CD14-positive monocyte (primary cell): ENCODE measurements around the gene IGF1R. TPM values are rescaled to one million over a fixed set of nuclear protein-coding genes. Genes with fewer than 3 reads are reported as not detected.

Source experiments
- DNase-seq, 3 donors: peaks; one replicate each; pipeline ENCODE4 v3.0.0-alpha.2; 2011 to 2022
- H2AFZ ChIP-seq: 2 replicates; pipeline ENCODE4 v1.6.0; 2012; ENCODE audit warnings: mild to moderate bottlenecking, low read depth, low read length, inconsistent platforms; ENCODE audit not compliant: insufficient read depth, poor library complexity, severe bottlenecking
- H3K27ac ChIP-seq, 2 donors: 1 replicate in 1 of 2; 2 replicates in 1 of 2; pipeline ENCODE4 v1.5.1; 2012 to 2013; ENCODE audit warnings: low read length in 2 of 2, control low read depth in 1 of 2, inconsistent platforms in 1 of 2, low read depth in 1 of 2, mild to moderate bottlenecking in 1 of 2
- H3K27me3 ChIP-seq, 2 donors: one replicate each; pipeline versions ENCODE4 v1.6.0 to v1.6.1; 2011 to 2013; ENCODE audit warnings: low read length in 2 of 2; ENCODE audit not compliant: control insufficient read depth in 2 of 2, insufficient read depth in 2 of 2
- H3K36me3 ChIP-seq, 2 donors: replicated peaks in 1 of 2; 1 replicate in 1 of 2; 2 replicates in 1 of 2; pipeline versions ENCODE4 v1.5.1 to v1.6.1; 2012 to 2013; ENCODE audit warnings: low read length in 2 of 2, control low read depth in 1 of 2, inconsistent platforms in 1 of 2, mild to moderate bottlenecking in 1 of 2; ENCODE audit not compliant: insufficient read depth in 2 of 2, control insufficient read depth in 1 of 2
- H3K4me1 ChIP-seq, 2 donors: 1 replicate in 1 of 2; 2 replicates in 1 of 2; pipeline versions ENCODE4 v1.5.1 to v1.6.1; 2012 to 2013; ENCODE audit warnings: low read length in 2 of 2, control low read depth in 1 of 2, inconsistent platforms in 1 of 2, mild to moderate bottlenecking in 1 of 2, moderate library complexity in 1 of 2; ENCODE audit not compliant: insufficient read depth in 2 of 2, control insufficient read depth in 1 of 2
- H3K4me2 ChIP-seq: replicated peaks from 2 replicates; pipeline ENCODE3; 2012; ENCODE audit warnings: low read length, moderate library complexity, mild to moderate bottlenecking; ENCODE audit not compliant: poor library complexity, severe bottlenecking; ENCODE audit errors: extremely low read depth
- H3K4me3 ChIP-seq, 3 experiments: fragments of 200-600 bp in 1 of 3; sonication (generic) in 1 of 3; replicated peaks in 1 of 3; 1 replicate in 2 of 3; 2 replicates in 1 of 3; pipeline ENCODE4 v1.5.1; 2011 to 2013; ENCODE audit warnings: low read length in 3 of 3, mild to moderate bottlenecking in 3 of 3, control low read depth in 2 of 3, low read depth in 2 of 3, inconsistent platforms in 1 of 3, moderate library complexity in 1 of 3
- H3K79me2 ChIP-seq: 2 replicates; pipeline ENCODE4 v1.6.0; 2012; ENCODE audit warnings: mild to moderate bottlenecking, control low read depth, inconsistent platforms, low read length, moderate library complexity; ENCODE audit not compliant: insufficient read depth
- H3K9ac ChIP-seq: 2 replicates; pipeline ENCODE4 v1.6.0; 2017; ENCODE audit warnings: low read length, mild to moderate bottlenecking; ENCODE audit not compliant: insufficient read depth, poor library complexity, severe bottlenecking
- H3K9me3 ChIP-seq, 2 donors: replicated peaks in 1 of 2; 1 replicate in 1 of 2; 2 replicates in 1 of 2; pipeline versions ENCODE4 v1.5.1 to v1.6.1; 2012 to 2013; ENCODE audit warnings: low read length in 2 of 2, control low read depth in 1 of 2; ENCODE audit not compliant: control insufficient read depth in 1 of 2, insufficient read depth in 1 of 2
- H4K20me1 ChIP-seq: 2 replicates; pipeline ENCODE4 v1.6.0; 2012; ENCODE audit warnings: mild to moderate bottlenecking, low read length, control low read depth, moderate library complexity; ENCODE audit not compliant: insufficient read depth
- H3K27ac Mint-ChIP-seq, 7 donors: one replicate each; pipeline ENCODE4 v1.8.0; 2020; ENCODE audit warnings: mild to moderate bottlenecking in 7 of 7, mixed read lengths in 7 of 7, moderate library complexity in 6 of 7, inconsistent platforms in 2 of 7
- H3K27me3 Mint-ChIP-seq, 3 donors: one replicate each; pipeline ENCODE4 v1.8.0; 2021 to 2022; ENCODE audit warnings: low read depth in 3 of 3, mild to moderate bottlenecking in 3 of 3, mixed read lengths in 3 of 3, moderate library complexity in 3 of 3, inconsistent platforms in 1 of 3
- H3K36me3 Mint-ChIP-seq, 2 donors: one replicate each; pipeline ENCODE4 v1.8.0; 2020; ENCODE audit warnings: mixed read lengths in 2 of 2, inconsistent platforms in 1 of 2, mild to moderate bottlenecking in 1 of 2
- H3K4me1 Mint-ChIP-seq: one replicate; pipeline ENCODE4 v1.8.0; 2020; ENCODE audit warnings: mild to moderate bottlenecking, mixed read lengths
- H3K4me3 Mint-ChIP-seq, 2 donors: one replicate each; pipeline ENCODE4 v1.8.0; 2020; ENCODE audit warnings: mild to moderate bottlenecking in 2 of 2, mixed read lengths in 2 of 2, moderate library complexity in 1 of 2
- H3K9me3 Mint-ChIP-seq, 7 donors: one replicate each; pipeline ENCODE4 v1.8.0; 2020 to 2022; ENCODE audit warnings: mixed read lengths in 7 of 7, mild to moderate bottlenecking in 6 of 7, moderate library complexity in 6 of 7, inconsistent platforms in 2 of 7
- WGBS: methylation state at CpG from one replicate; pipeline ENCODE4 v1.1.5; 2013; ENCODE audit warnings: missing lambda C conversion rate; ENCODE audit not compliant: insufficient coverage; 5-methylcytosine and 5-hydroxymethylcytosine counted together
- intact Hi-C, 2 donors: fragments of 100-400 bp; cut with micrococcal nuclease; formaldehyde crosslinking; loops; one replicate each; pipeline versions ENCODE4 v1.15.0 to v1.15.1; 2023
- polyA plus RNA-seq, 3 donors: library from polyadenylated mRNA; depleted of rRNA in 1 of 3; unstranded in 2 of 3; stranded (reverse) in 1 of 3; fragments of 300-500 nt in 2 of 3; fragments of >200 nt in 1 of 3; fragmentation: Illumina TruSeq in 2 of 3; gene quantifications; 1 replicate in 2 of 3; 2 replicates in 1 of 3; pipeline ENCODE4 v1.2.3, GENCODE V29; 2012 to 2021
- TF ChIP-seq, protein P1 (sequence below): fragments of 200-600 bp; IDR thresholded peaks from one replicate; pipeline ENCODE4 v1.8.0; 2022; ENCODE audit warnings: antibody characterized with exemption, mild to moderate bottlenecking

IGF1R gene
- polyA plus RNA-seq, 3 donors: 0.35 to 4.9 (median 0.67) TPM

DNA sequence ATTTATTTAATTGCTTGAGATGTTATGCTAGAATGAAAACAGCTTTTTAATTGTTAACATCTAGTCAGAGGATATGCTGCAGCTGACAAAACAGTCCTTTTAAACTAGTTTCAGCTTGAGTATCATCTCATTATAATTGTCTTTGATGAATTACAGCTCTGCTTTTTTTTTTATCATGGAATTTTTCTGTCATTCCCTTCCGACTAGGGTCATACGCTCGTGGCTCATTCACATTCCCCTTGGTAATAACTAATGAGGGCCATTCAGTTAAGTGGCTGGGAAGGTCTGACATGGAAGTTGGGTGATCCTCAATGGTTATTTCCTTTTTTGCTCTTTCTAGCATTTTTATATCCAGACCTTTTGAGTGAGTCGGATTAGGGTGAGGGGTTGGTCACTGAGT, 282.2 kb downstream of the IGF1R start:
- H3K36me3 ChIP-seq: peaks cover 24 to 84% of the 10 kb centered on the region in 2 donors
- Mint-ChIP-seq H3K36me3 (peaks cover 64 to 73% of the 10 kb centered on the region in 2 donors), H3K27me3 (no peaks in the 10 kb centered on the region), H3K9me3 (no peaks in the 10 kb centered on the region), H3K27ac (no peak overlapping the region), H3K4me3 (no peak overlapping the region), H3K4me1 (peaks cover 10% of the 10 kb centered on the region)
- no peaks in the 10 kb centered on the region for H4K20me1 ChIP-seq
- WGBS: no CpG with 5 or more reads among the region's 4 CpGs
- H2AFZ ChIP-seq: no peak overlapping the region
- DNase-seq: no peak
- TF ChIP-seq, protein P1, sequence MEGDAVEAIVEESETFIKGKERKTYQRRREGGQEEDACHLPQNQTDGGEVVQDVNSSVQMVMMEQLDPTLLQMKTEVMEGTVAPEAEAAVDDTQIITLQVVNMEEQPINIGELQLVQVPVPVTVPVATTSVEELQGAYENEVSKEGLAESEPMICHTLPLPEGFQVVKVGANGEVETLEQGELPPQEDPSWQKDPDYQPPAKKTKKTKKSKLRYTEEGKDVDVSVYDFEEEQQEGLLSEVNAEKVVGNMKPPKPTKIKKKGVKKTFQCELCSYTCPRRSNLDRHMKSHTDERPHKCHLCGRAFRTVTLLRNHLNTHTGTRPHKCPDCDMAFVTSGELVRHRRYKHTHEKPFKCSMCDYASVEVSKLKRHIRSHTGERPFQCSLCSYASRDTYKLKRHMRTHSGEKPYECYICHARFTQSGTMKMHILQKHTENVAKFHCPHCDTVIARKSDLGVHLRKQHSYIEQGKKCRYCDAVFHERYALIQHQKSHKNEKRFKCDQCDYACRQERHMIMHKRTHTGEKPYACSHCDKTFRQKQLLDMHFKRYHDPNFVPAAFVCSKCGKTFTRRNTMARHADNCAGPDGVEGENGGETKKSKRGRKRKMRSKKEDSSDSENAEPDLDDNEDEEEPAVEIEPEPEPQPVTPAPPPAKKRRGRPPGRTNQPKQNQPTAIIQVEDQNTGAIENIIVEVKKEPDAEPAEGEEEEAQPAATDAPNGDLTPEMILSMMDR: no peak
- H3K4me2 ChIP-seq: no peak overlapping the region
- no peaks in the 10 kb centered on the region for H3K27me3 ChIP-seq
- H3K4me3 ChIP-seq: no peak overlapping the region
- H3K27ac ChIP-seq: no peak overlapping the region
- intact Hi-C loops: no loop called here
- no peak overlapping the region for H3K9ac ChIP-seq
- H3K4me1 ChIP-seq: no peaks in the 10 kb centered on the region
- no peaks in the 10 kb centered on the region for H3K9me3 ChIP-seq
- H3K79me2 ChIP-seq: no peaks in the 10 kb centered on the region

DNA sequence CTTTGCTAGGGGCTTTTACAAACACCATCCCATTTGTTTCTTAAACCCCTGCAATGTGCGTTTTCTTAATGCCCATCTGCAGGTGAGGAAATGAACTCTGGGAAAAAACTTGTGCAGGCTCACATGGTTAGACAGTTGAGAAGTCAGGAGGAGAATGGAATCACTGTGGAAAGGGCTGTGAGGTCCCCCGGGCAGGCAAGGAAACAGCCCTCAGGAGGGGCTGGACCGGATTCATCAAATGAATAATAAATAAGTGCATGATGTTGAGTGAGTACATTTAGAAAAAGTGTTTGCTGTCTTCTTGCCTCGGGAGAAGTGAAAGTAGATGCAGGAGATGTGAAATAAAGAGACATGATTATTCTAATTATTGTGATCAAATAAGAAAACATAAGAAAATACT, 282.7 kb downstream of the IGF1R start:
- Histone ChIP-seq H2AFZ (no peak overlapping the region), H4K20me1 (no peaks in the 10 kb centered on the region), H3K79me2 (no peaks in the 10 kb centered on the region), H3K9me3 (no peaks in the 10 kb centered on the region), H3K27ac (no peak overlapping the region), H3K4me1 (no peaks in the 10 kb centered on the region), H3K9ac (no peak overlapping the region), H3K36me3 (peaks cover 27 to 84% of the 10 kb centered on the region in 2 donors), H3K4me3 (no peak overlapping the region), H3K27me3 (no peaks in the 10 kb centered on the region), H3K4me2 (no peak overlapping the region)
- TF ChIP-seq, protein P1: no peak
- no peak for DNase-seq
- intact Hi-C loops: no loop called here
- 94% methylated on average over 2 of the region's 4 CpGs for WGBS
- peaks cover 0 to 1% (median 0%) of the 10 kb centered on the region in 3 donors for H3K27me3 Mint-ChIP-seq
- H3K27ac Mint-ChIP-seq: no peak overlapping the region
- H3K36me3 Mint-ChIP-seq: peaks cover 64 to 73% of the 10 kb centered on the region in 2 donors
- H3K4me1 Mint-ChIP-seq: peaks cover 8% of the 10 kb centered on the region
- no peaks in the 10 kb centered on the region for H3K9me3 Mint-ChIP-seq
- H3K4me3 Mint-ChIP-seq: no peak overlapping the region
